ENCODE measurements around the gene S100A7A. TPM values are rescaled to one million over a fixed set of nuclear protein-coding genes. Genes with fewer than 3 reads are reported as not detected.
A peak's percentile ranks its signal among the peaks of the same experiment; 100 is the strongest.

S100A7A gene
- total RNA-seq, 6 donors from 2014 or later: not detected

DNA sequence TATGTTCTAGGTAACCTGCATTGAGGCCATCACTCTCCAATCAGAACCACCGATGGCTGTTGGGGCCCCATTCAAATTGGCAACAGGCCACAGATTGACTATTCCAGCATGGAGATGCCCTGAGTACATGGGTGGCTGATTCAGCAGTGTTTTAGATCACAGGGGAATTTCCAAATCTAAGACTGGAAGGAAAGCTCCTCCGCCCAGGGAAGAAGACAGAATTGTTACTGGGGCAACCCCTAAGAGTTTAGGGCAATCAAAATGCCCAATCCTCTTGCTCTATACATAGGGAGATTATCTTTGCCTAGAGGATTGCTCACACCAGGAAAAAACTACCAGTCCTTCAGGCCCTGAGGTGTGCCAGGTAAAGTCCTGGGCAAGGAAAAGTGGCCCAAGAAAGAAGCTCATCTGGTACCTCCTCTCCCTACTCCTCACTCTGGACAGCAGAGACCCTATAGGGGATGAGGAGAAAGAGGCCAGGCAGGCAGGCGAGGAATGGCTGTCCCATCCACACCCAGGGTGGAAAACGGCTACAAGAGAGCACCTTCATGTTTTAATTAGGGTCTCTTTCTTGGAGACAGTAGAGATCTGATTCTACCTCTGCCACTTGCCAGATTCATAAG lies 31.3 kb upstream of the S100A7A start:
- TF ChIP-seq POLR2AphosphoS5 (IDR thresholded peaks at IDR 0.05) (no peak), POLR2A (IDR thresholded peaks at IDR 0.05) (no peak), EP300 (IDR thresholded peaks at IDR 0.05) (no peak)
- TF ChIP-seq, protein P1, sequence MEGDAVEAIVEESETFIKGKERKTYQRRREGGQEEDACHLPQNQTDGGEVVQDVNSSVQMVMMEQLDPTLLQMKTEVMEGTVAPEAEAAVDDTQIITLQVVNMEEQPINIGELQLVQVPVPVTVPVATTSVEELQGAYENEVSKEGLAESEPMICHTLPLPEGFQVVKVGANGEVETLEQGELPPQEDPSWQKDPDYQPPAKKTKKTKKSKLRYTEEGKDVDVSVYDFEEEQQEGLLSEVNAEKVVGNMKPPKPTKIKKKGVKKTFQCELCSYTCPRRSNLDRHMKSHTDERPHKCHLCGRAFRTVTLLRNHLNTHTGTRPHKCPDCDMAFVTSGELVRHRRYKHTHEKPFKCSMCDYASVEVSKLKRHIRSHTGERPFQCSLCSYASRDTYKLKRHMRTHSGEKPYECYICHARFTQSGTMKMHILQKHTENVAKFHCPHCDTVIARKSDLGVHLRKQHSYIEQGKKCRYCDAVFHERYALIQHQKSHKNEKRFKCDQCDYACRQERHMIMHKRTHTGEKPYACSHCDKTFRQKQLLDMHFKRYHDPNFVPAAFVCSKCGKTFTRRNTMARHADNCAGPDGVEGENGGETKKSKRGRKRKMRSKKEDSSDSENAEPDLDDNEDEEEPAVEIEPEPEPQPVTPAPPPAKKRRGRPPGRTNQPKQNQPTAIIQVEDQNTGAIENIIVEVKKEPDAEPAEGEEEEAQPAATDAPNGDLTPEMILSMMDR (IDR thresholded peaks at IDR 0.05): no peak
- no peaks in the 10 kb centered on the region for H3K4me1 ChIP-seq
- H3K27me3 ChIP-seq: no peaks in the 10 kb centered on the region
- peak overlapping the region in 2 of 4 donors; percentile 76 to 79 for H3K27ac ChIP-seq
- DNase-seq: no peak
- peaks cover 0 to 14% (median 4%) of the 10 kb centered on the region in 4 donors for H3K9me3 ChIP-seq
- WGBS, 2 donors: 77 to 82% methylated on average over 4 of the region's 4 CpGs
- H3K36me3 ChIP-seq: no peaks in the 10 kb centered on the region
- ATAC-seq (ENCODE audit: low FRiP score in 2 of 2): peak in 1 of 2 donors; percentile 27
- H3K4me3 ChIP-seq: no peak overlapping the region

DNA sequence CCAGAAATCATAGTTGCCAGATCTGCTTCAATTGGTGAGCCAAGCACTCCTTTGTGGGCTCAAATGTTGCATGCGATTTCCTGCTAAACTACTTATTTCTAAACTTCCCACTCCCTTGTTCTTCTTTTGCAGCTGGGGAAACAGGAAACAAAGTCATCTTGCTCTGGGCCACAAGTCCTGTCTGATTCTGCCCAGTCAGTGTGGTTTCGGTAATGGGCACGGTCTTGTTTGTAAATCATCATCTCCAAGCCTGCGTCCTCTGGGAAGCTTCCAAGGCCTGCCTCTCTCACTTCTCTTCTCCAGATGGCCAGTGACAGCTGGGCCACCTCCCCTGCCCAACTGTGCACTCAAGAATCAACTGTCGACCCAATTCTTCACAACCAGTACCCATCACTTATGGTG lies 29.8 kb upstream of the S100A7A start:
- ATAC-seq (ENCODE audit: low FRiP score in 2 of 2) (peak; percentile 65 to 84), DNase-seq (peak in 1 of 2 donors; percentile 81)
- no peaks in the 10 kb centered on the region for H3K27me3 ChIP-seq
- peaks cover 0 to 5% (median 0%) of the 10 kb centered on the region in 4 donors for H3K4me1 ChIP-seq
- no peak overlapping the region for H3K4me3 ChIP-seq
- peak overlapping the region; percentile 52 to 79 (median 68) for H3K27ac ChIP-seq
- no peaks in the 10 kb centered on the region for H3K36me3 ChIP-seq
- H3K9me3 ChIP-seq: peaks cover 0 to 8% (median 2%) of the 10 kb centered on the region in 4 donors
- 64 to 68% methylated on average over 5 of the region's 5 CpGs for WGBS, 2 donors
- TF ChIP-seq EP300 (IDR thresholded peaks at IDR 0.05) (peak in 1 of 4 donors; percentile 24), POLR2AphosphoS5 (IDR thresholded peaks at IDR 0.05) (peak; percentile 54 to 71), POLR2A (IDR thresholded peaks at IDR 0.05) (peak in 1 of 4 donors; percentile 18)
- TF ChIP-seq, protein P1 (IDR thresholded peaks at IDR 0.05): no peak

DNA sequence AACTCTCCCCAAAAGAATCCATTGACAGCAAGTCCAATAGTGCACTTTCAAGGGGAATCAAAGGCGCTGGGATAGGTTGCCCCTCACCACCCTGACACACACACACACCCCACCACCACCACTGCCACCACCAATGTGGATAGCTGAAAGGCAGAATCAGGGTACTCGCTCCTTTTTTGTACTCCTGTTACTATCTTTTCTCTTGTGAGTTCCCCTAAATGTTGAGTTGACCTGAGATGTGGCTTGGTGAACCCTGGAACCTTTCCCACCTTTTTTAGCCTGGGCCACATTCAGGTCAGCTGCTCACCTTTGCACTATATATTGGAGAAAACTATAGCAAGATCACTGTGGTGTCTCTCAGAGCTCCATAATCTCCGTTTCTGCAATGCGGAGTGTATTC lies 29.3 kb upstream of the S100A7A start:
- Histone ChIP-seq H3K9me3 (peaks cover 0 to 5% (median 0%) of the 10 kb centered on the region in 4 donors), H3K27ac (peak overlapping the region; percentile 52 to 79 (median 65)), H3K4me1 (peaks cover 0 to 5% (median 0%) of the 10 kb centered on the region in 4 donors), H3K4me3 (no peak overlapping the region), H3K27me3 (no peaks in the 10 kb centered on the region), H3K36me3 (no peaks in the 10 kb centered on the region)
- DNase-seq (no peak), ATAC-seq (ENCODE audit: low FRiP score in 2 of 2) (no peak)
- WGBS, 2 donors: 81 to 90% methylated on average over 4 of the region's 4 CpGs
- TF ChIP-seq POLR2A (IDR thresholded peaks at IDR 0.05) (no peak), POLR2AphosphoS5 (IDR thresholded peaks at IDR 0.05) (no peak), EP300 (IDR thresholded peaks at IDR 0.05) (no peak)
- TF ChIP-seq, protein P1 (IDR thresholded peaks at IDR 0.05): no peak

DNA sequence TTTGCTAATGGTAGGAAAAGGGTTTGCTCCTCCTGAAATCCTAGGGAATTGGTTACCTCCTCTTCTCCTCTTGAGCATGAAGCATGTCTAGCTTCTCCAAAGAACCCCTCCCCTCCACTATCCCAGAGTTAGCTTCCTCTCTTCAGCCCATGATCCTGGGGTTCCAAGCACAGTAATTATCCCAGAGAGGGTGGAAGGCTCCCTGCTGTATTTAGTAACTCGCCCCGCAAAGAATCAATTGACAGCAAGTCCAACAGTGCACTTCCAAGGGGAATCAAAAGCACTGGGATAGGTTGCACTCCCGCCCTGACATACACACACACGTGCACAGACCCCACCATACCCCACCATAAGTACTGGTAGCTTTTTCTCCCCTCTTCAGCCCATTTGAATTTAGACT lies 28.5 kb upstream of the S100A7A start:
- 66 to 84% methylated on average over 4 of the region's 4 CpGs for WGBS, 2 donors
- no peak for ATAC-seq (ENCODE audit: low FRiP score in 2 of 2)
- no peak for DNase-seq
- Histone ChIP-seq H3K27ac (peak overlapping the region; percentile 49 to 79 (median 64)), H3K27me3 (no peaks in the 10 kb centered on the region), H3K9me3 (peaks cover 0 to 1% (median 0%) of the 10 kb centered on the region in 4 donors), H3K36me3 (no peaks in the 10 kb centered on the region), H3K4me3 (no peak overlapping the region), H3K4me1 (peaks cover 0 to 5% (median 0%) of the 10 kb centered on the region in 4 donors)
- no peak for TF ChIP-seq POLR2A (IDR thresholded peaks at IDR 0.05)
- no peak for TF ChIP-seq EP300 (IDR thresholded peaks at IDR 0.05)
- TF ChIP-seq POLR2AphosphoS5 (IDR thresholded peaks at IDR 0.05): no peak
- TF ChIP-seq, protein P1 (IDR thresholded peaks at IDR 0.05): no peak
